CD4-positive, alpha-beta T cell treated with Interleukin-1 beta for 1 hour (primary cell): ENCODE measurements around the gene TOX2.

Experiments used
- DNase-seq, 2 donors: peaks; one replicate each; pipeline ENCODE4 v3.0.0-alpha.2; 2020 to 2022

Gene TOX2

GRCh38 chr20:43982016-43982415 is 67.4 kb downstream of the TOX2 start:
- no peak for DNase-seq

- DNase-seq = no peak
Measured at GRCh38 chr20:43982886-43983285, 68.2 kb downstream of the TOX2 start.

GRCh38 chr20:43983359-43983758 is 68.7 kb downstream of the TOX2 start:
- peak in 1 of 2 donors; percentile 37 for DNase-seq

- peak in 1 of 2 donors; percentile 4 for DNase-seq
Measured at GRCh38 chr20:43983904-43984361, 69.3 kb downstream of the TOX2 start.

GRCh38 chr20:43984587-43984986 is 69.9 kb downstream of the TOX2 start:
- DNase-seq = no peak

- DNase-seq = no peak
Measured at GRCh38 chr20:43985121-43985520, 70.5 kb downstream of the TOX2 start.

- no peak for DNase-seq
Measured at GRCh38 chr20:43985608-43986316, 71.1 kb downstream of the TOX2 start.

- DNase-seq = no peak
Measured at GRCh38 chr20:43987018-43987417, 72.4 kb downstream of the TOX2 start.

- DNase-seq = no peak
Measured at GRCh38 chr20:43987531-43987930, 72.9 kb downstream of the TOX2 start.

- DNase-seq = no peak
Measured at GRCh38 chr20:43988451-43988850, 73.8 kb downstream of the TOX2 start.

- no peak for DNase-seq
Measured at GRCh38 chr20:43988867-43989266, 74.2 kb downstream of the TOX2 start.

- no peak for DNase-seq
Measured at GRCh38 chr20:43991261-43991660, 76.6 kb downstream of the TOX2 start.

GRCh38 chr20:43991982-43992381 is 77.3 kb downstream of the TOX2 start:
- DNase-seq = no peak

- DNase-seq = no peak
Measured at GRCh38 chr20:43992885-43993284, 78.2 kb downstream of the TOX2 start.

- DNase-seq = no peak
Measured at GRCh38 chr20:43993560-43993959, 78.9 kb downstream of the TOX2 start.

GRCh38 chr20:43994486-43995100 is 79.9 kb downstream of the TOX2 start:
- no peak for DNase-seq

- no peak for DNase-seq
Measured at GRCh38 chr20:43995645-43996044, 81.0 kb downstream of the TOX2 start.

GRCh38 chr20:43996240-43996930 is 81.7 kb downstream of the TOX2 start:
- no peak for DNase-seq

GRCh38 chr20:43999848-44000247 is 85.2 kb downstream of the TOX2 start:
- no peak for DNase-seq

GRCh38 chr20:44001667-44002596 is 87.3 kb downstream of the TOX2 start:
- no peak for DNase-seq

GRCh38 chr20:44002861-44003260 is 88.2 kb downstream of the TOX2 start:
- DNase-seq = no peak

GRCh38 chr20:44003609-44004008 is 89.0 kb downstream of the TOX2 start:
- no peak for DNase-seq
